Activated T-helper 2 cell treated with anti-CD3 and anti-CD28 coated beads, Interferon-gamma antibody, Interleukin-2, Interleukin-4, amounts not matched to agents 10 μg/mL and 5 μg/mL and 100 μg/mL, durations not matched to agents 14 hours and 24 hours and 36 hours (primary cell): ENCODE data around the gene TRAPPC5. TPM values are rescaled to one million over a fixed set of nuclear protein-coding genes. Genes with fewer than 3 reads are reported as not detected.

Experiments used
- total RNA-seq: library from RNA; stranded (reverse); gene quantifications from 2 replicates; pipeline ENCODE4 v1.2.3, GENCODE V29; 2022

Gene TRAPPC5
- total RNA-seq, 1 donor from 2014 or later = 88.9 TPM

Other genes with a start within 250 kb of the TRAPPC5 start
- gene PEX11G, start 191.8 kb upstream of the TRAPPC5 start, total RNA-seq = 1.3 and 2.5 TPM in 2 replicates
- 5.3 and 7.9 TPM in 2 replicates for gene ZNF358, start 164.7 kb upstream of the TRAPPC5 start, total RNA-seq
- 10.3 and 11.2 TPM in 2 replicates for gene MCOLN1, start 158.2 kb upstream of the TRAPPC5 start, total RNA-seq
- 145 and 147 TPM in 2 replicates for gene PNPLA6, start 145.1 kb upstream of the TRAPPC5 start, total RNA-seq
- 0.23 and 0.55 TPM in 2 replicates for gene CAMSAP3, start 85.0 kb upstream of the TRAPPC5 start, total RNA-seq
- gene XAB2, start 51.3 kb upstream of the TRAPPC5 start, total RNA-seq = 43.0 and 44.3 TPM in 2 replicates
- 95.7 and 113 TPM in 2 replicates for gene PET100, start 51.0 kb upstream of the TRAPPC5 start, total RNA-seq
- 1.2 and 1.6 TPM in 2 replicates for gene PCP2, start 47.1 kb upstream of the TRAPPC5 start, total RNA-seq
- gene STXBP2, start 43.7 kb upstream of the TRAPPC5 start, total RNA-seq = 96.3 and 104 TPM in 2 replicates
- not detected in 2 replicates for gene RETN, start 11.8 kb upstream of the TRAPPC5 start, total RNA-seq
- not detected in 2 replicates for gene MCEMP1, start 3.7 kb upstream of the TRAPPC5 start, total RNA-seq
- gene FCER2, start 21.3 kb downstream of the TRAPPC5 start, total RNA-seq = 0.46 and 0.99 TPM in 2 replicates
- gene CLEC4G, start 51.3 kb downstream of the TRAPPC5 start, total RNA-seq = not detected in 2 replicates
- not detected in 2 replicates for gene CD209, start 66.7 kb downstream of the TRAPPC5 start, total RNA-seq
- not detected in 2 replicates for gene CLEC4M, start 82.4 kb downstream of the TRAPPC5 start, total RNA-seq
- 3.8 and 4.5 TPM in 2 replicates for gene EVI5L, start 149.4 kb downstream of the TRAPPC5 start, total RNA-seq
- gene PRR36, start 193.6 kb downstream of the TRAPPC5 start, total RNA-seq = 0.05 TPM in 1 of 2 replicates, not detected in the other
- gene LRRC8E, start 207.7 kb downstream of the TRAPPC5 start, total RNA-seq = not detected in 2 replicates
- gene MAP2K7, start 223.0 kb downstream of the TRAPPC5 start, total RNA-seq = 43.0 and 44.6 TPM in 2 replicates
- gene TGFBR3L, start 234.0 kb downstream of the TRAPPC5 start, total RNA-seq = 6.3 TPM in 2 replicates
- 18.4 and 19.5 TPM in 2 replicates for gene SNAPC2, start 239.5 kb downstream of the TRAPPC5 start, total RNA-seq
- 0.50 and 0.53 TPM in 2 replicates for gene CTXN1, start 245.3 kb downstream of the TRAPPC5 start, total RNA-seq